NK-92 treated with Interleukin-12 subunit alpha and Interleukin-12 subunit beta, amount 100 ng/mL, for 24 hours (cell line): ENCODE results near the gene MARCHF9.
"Not testable (repeated sequence)": the region's sequence is repeated elsewhere in the genome, so short reads cannot be mapped to it uniquely, and the experiment has no call there.

Experiments used
- DNase-seq: peaks from one replicate; lab custom pipeline; 2025; lab: John Stamatoyannopoulos, UW

Gene MARCHF9, protein sequence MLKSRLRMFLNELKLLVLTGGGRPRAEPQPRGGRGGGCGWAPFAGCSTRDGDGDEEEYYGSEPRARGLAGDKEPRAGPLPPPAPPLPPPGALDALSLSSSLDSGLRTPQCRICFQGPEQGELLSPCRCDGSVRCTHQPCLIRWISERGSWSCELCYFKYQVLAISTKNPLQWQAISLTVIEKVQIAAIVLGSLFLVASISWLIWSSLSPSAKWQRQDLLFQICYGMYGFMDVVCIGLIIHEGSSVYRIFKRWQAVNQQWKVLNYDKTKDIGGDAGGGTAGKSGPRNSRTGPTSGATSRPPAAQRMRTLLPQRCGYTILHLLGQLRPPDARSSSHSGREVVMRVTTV

DNA sequence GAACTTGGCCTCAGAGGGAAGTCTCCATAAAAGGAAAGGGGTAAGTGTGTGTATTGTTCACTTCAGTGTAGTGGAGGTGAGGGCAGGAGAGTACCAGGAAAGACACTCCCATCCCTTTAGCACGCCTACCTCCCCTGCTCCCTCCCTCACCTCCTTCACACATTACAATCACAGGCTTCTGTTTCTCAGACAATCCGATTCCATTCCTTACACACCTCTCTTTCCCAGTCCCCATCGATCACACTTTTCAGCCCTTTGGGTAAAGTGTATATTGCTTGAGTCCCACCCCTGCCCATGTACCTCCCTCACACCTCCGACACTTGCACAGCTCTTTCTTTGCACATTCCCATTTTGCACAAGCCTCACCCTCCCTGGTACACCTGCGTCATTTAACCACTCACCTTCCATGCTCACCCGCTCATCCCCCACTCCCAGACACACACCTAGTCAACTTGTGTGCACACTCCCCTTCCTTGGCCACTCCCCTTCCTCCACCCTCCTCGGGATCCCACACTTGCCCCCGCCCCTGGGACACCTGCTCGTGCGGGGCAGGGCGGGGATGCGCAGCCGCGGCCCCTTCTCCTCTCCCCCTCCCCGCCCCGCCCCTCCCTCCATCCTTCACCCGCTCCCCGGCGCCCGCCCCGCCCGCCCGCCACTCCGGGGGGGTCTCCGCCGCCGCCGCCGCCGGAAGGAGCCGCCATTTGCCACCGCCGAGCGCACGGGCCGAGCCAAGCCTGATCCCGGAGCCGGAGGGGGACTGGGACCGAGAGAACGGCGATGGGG, at the start of gene MARCHF9:
Gene MARCHF9 (plus strand): TSS at position 693 of the 783 bp plus-strand sequence. CDS start 426 bp downstream, outside the sequence.
- peak; percentile 77 for DNase-seq

- no peak for DNase-seq
Observed at GRCh38 chr12:57707250-57707649, 47.7 kb upstream of the MARCHF9 start.

GRCh38 chr12:57708296-57708695, 46.6 kb upstream of the MARCHF9 start:
- no peak for DNase-seq

- no peak for DNase-seq
Observed at GRCh38 chr12:57712701-57713100, 42.2 kb upstream of the MARCHF9 start.

GRCh38 chr12:57713209-57713608, 41.7 kb upstream of the MARCHF9 start:
- DNase-seq = no peak

- not testable (repeated sequence) for DNase-seq
Observed at GRCh38 chr12:57715036-57715748, 39.7 kb upstream of the MARCHF9 start.

DNA sequence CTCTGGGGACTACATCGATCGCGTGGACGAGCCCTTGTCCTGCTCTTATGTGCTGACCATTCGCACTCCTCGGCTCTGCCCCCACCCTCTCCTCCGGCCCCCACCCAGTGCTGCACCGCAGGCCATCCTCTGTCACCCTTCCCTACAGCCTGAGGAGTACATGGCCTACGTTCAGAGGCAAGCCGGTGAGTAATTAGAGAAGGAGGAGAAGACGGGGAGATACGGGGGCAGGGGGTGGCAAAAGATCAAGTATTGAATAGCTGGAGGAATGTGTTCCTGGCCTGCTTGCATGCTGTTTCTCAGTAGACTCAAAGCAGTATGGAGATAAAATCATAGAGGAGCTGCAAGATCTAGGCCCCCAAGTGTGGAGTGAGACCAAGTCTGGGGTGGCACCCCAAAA, 39.1 kb upstream of the MARCHF9 start:
- no peak for DNase-seq

DNA sequence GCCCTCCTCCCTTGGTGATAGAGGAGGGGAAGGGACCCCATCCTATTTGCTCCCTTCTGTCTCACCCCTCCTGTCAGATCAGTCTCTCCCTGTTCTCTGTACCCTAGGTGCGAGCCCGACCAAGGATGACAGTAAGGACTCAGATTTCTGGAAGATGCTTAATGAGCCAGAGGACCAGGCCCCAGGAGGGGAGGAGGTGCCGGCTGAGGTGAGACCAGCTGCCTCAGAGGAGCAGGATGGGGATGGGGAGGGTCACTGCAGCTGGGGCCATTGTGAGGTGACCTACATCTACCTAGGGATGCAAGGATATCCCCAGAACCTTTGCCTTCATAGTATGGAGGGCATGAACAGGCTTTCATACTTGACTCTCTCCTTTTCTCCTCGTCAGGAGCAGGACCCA, 38.6 kb upstream of the MARCHF9 start:
- no peak for DNase-seq

- no peak for DNase-seq
Observed at GRCh38 chr12:57717131-57717530, 37.8 kb upstream of the MARCHF9 start.

DNA sequence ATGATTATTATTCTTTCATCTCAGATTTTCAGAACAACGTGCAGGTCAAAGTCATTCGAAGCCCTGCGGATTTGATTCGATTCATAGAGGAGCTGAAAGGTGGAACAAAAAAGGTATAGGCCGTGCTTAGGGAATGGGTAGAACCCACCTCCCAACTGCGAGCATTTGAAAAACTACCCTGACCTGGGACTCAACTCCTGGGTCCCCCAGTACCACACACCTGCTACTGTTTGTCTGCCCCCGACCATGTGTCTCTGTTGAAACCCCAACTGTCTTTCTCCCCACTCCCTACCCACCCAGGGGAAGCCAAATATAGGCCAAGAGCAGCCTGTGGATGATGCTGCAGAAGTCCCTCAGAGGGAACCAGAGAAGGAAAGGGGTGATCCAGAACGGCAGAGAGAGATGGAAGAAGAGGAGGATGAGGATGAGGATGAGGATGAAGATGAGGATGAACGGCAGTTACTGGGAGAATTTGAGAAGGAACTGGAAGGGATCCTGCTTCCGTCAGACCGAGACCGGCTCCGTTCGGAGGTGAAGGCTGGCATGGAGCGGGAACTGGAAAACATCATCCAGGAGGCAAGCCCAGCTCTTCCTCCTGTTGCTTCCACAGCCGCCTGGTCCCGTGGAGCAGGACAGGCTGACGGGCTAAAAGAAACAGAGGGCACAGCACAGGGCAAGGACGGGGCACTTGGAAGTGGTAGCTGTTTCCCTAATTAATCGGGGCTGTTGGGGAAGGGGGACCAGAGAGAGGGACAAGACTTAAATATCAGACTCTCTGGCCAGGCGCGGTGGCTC, 36.9 kb upstream of the MARCHF9 start:
- no peak for DNase-seq

DNA sequence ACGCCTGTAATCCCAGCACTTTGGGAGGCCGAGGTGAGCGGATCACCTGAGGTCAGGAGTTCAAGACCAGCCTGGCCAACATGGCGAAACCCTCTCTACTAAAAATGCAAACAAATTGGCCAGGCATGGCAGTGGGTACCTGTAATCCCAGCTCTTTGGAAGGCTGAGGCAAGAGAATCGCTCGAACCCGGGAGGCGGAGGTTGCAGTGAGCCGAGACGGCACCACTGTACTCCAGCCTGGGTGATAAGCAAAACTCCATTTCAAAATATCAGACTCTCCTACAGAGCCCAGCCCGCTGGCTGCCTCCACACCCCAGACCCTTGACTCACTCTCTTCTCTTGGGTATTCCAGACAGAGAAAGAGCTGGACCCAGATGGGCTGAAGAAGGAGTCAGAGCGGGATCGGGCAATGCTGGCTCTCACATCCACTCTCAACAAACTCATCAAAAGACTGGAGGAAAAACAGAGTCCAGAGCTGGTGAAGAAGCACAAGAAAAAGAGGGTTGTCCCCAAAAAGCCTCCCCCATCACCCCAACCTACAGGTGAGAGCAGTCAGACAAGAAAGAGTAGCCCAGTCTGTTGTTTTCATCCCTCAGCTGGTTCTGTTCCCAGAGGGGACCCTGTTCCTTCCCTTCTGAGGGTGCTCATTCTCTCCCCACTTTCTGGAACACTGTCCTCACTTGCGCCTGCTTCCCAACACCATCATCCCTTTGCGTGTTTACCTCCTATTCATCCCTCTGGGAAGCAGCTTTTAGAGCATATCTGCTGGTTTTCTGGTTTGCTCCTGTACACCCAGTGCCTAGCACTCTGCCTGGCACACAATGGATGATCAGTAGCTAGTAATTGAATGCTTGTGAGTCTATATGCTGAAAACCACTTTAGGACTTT, 36.0 kb upstream of the MARCHF9 start:
- DNase-seq = no peak

DNA sequence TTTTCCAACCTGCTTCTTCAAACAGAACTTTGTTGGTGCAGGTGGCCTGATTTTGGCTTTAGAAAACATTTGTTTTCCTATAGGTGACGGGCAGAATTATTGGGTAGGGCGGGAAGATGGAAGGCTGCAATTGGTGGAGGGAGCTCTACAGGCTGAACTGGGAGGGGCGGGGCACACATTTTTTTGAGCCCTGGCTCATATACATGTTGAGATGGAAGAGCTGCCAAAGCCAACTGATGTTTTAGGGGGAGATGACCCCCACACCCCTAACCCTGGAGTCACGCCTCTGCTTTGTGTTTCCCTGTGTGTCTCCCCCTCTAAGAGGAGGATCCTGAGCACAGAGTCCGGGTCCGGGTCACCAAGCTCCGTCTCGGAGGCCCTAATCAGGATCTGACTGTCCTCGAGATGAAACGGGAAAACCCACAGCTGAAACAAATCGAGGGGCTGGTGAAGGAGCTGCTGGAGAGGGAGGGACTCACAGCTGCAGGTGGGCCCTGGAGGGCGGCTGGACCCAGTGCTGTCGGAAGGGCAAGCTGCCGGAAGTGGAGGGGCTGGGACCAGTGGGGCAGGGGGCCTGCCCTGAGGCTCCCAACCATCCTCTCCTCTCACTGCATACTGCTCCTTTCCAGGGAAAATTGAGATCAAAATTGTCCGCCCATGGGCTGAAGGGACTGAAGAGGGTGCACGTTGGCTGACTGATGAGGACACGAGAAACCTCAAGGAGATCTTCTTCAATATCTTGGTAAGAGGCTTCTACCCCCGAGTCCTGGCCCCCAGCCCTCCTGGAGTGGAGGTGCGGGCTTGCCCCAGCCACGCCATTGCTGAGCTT, 34.9 kb upstream of the MARCHF9 start:
- DNase-seq = no peak

GRCh38 chr12:57720606-57721595, 34.0 kb upstream of the MARCHF9 start:
- DNase-seq = no peak

- DNase-seq = not testable (repeated sequence)
Observed at GRCh38 chr12:57721846-57722608, 32.9 kb upstream of the MARCHF9 start.

DNA sequence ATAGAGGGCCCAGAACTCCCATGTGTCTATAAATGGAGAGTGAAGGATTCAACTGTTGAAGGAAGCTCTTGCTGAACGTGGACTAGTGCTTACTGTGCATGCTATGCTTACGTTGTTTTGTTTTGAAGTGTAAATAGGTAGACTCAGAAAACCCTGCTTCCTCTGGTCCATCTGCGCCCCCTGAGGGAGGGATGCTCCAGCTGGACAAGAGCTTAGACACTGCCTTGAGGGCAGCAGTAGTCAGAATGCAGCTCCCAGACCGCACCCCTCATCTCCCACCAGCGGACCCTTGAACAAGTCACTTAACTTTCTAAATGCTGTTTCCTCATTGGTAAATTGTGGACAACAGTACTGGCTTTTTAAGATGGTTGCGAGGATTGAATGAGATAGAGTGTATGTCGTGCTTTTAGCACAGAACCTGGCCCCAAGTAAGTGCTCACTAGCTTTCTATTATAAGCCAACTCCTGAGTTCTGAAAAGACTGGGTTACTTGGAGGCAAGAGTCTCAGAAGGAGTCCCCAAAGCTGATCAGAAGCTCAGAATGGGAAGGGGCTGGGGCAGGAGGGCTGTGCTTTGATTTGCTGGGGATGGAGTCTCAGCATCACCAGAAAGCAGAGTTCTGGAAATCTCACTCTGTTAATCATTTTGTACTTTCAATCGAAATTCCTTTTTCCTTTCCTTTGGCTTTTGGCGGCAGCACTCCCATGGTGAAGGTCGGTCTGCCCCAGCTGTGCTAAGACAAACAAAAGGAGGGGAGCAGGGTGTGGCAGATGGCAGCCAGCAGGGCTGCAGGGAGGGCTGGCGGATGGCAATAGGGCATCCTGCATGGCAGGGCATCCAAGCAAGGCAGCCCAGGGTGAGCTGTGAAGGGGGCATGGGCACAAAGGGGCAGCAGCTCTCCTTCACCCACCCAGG, 31.9 kb upstream of the MARCHF9 start:
- DNase-seq = no peak

- DNase-seq = no peak
Observed at GRCh38 chr12:57723630-57723962, 31.3 kb upstream of the MARCHF9 start.
